HAP-1 (cell line): ENCODE data around the gene DDX51.

Experiments
- DNase-seq, 2 experiments: peaks; one replicate each; pipeline ENCODE4 v3.0.0-alpha.2; 2016 to 2020; ENCODE audit warnings: low spot score in 2 of 2
- H3K27me3 ChIP-seq: fragments of 250-450 bp; sonication (Bioruptor Pico); 2 replicates; pipeline ENCODE4 v1.5.1; 2020; ENCODE audit warnings: low read depth, mild to moderate bottlenecking, moderate library complexity
- H3K36me3 ChIP-seq: fragments of 250-450 bp; sonication (Bioruptor Pico); replicated peaks from 2 replicates; pipeline ENCODE4 v1.5.1; 2020; ENCODE audit warnings: mild to moderate bottlenecking
- H3K4me1 ChIP-seq: fragments of 250-450 bp; sonication (Bioruptor Pico); 2 replicates; pipeline ENCODE4 v1.5.1; 2020; ENCODE audit warnings: mild to moderate bottlenecking
- H3K4me3 ChIP-seq: fragments of 250-450 bp; sonication (Bioruptor Pico); 2 replicates; pipeline ENCODE4 v1.5.1; 2020; ENCODE audit warnings: mild to moderate bottlenecking, moderate library complexity
- H3K9me3 ChIP-seq: fragments of 250-450 bp; sonication (Bioruptor Pico); 2 replicates; pipeline ENCODE4 v1.5.1; 2020; ENCODE audit warnings: mild to moderate bottlenecking, moderate library complexity
- in situ Hi-C: fragments of 300-500 bp; cut with MboI; formaldehyde crosslinking; loops from 3 replicates; pipeline ENCODE4 v1.14.3; 2020; ENCODE audit warnings: low sequenced_read_pairs, inconsistent platforms, mixed read lengths

Gene DDX51

GRCh38 chr12:132124766-132125425 lies 19.2 kb downstream of the DDX51 start:
- in situ Hi-C loops, result no loop called here
- Histone ChIP-seq H3K9me3 (0 out of 2 replicates have a peak, but pooled peaks cover 2% of the 10 kb centered on the region), H3K4me1 (no peaks in the 10 kb centered on the region), H3K27me3 (no peaks in the 10 kb centered on the region), H3K4me3 (no peak overlapping the region), H3K36me3 (peaks cover 27% of the 10 kb centered on the region)
- no peak for DNase-seq

GRCh38 chr12:132123970-132124765 lies 20.0 kb downstream of the DDX51 start:
- Histone ChIP-seq H3K27me3 (no peaks in the 10 kb centered on the region), H3K4me3 (no peak overlapping the region), H3K9me3 (0 out of 2 replicates have a peak, but pooled peaks cover 2% of the 10 kb centered on the region), H3K4me1 (no peaks in the 10 kb centered on the region), H3K36me3 (peaks cover 27% of the 10 kb centered on the region)
- in situ Hi-C loops, result no loop called here
- DNase-seq, result no peak

- H3K9me3 ChIP-seq, result no peaks in the 10 kb centered on the region
- in situ Hi-C loops, result no loop called here
- no peaks in the 10 kb centered on the region for H3K27me3 ChIP-seq
- no peak for DNase-seq
- H3K36me3 ChIP-seq, result peaks cover 16% of the 10 kb centered on the region
- H3K4me1 ChIP-seq, result no peaks in the 10 kb centered on the region
- H3K4me3 ChIP-seq, result no peak overlapping the region
These were observed 22.8 kb downstream of the DDX51 start for GRCh38 chr12:132121283-132121682.

- no peaks in the 10 kb centered on the region for H3K4me1 ChIP-seq
- no peak for DNase-seq
- in situ Hi-C loops, result no loop called here
- no peaks in the 10 kb centered on the region for H3K9me3 ChIP-seq
- H3K27me3 ChIP-seq, result no peaks in the 10 kb centered on the region
- peaks cover 28% of the 10 kb centered on the region for H3K36me3 ChIP-seq
- H3K4me3 ChIP-seq, result no peak overlapping the region
These were observed 25.2 kb downstream of the DDX51 start for GRCh38 chr12:132118876-132119275.

- H3K4me1 ChIP-seq, result no peaks in the 10 kb centered on the region
- no peak overlapping the region for H3K4me3 ChIP-seq
- H3K36me3 ChIP-seq, result peaks cover 32% of the 10 kb centered on the region
- no peaks in the 10 kb centered on the region for H3K27me3 ChIP-seq
- no peaks in the 10 kb centered on the region for H3K9me3 ChIP-seq
- in situ Hi-C loops, result no loop called here
- no peak for DNase-seq
These were observed 26.6 kb downstream of the DDX51 start for GRCh38 chr12:132117558-132117875.

- in situ Hi-C loops, result no loop called here
- Histone ChIP-seq H3K4me3 (no peak overlapping the region), H3K4me1 (no peaks in the 10 kb centered on the region), H3K27me3 (no peaks in the 10 kb centered on the region), H3K9me3 (no peaks in the 10 kb centered on the region), H3K36me3 (peaks cover 32% of the 10 kb centered on the region)
- no peak for DNase-seq
These were observed 27.2 kb downstream of the DDX51 start for GRCh38 chr12:132116709-132117557.

GRCh38 chr12:132115500-132115899 lies 28.6 kb downstream of the DDX51 start:
- no peak for DNase-seq
- Histone ChIP-seq H3K9me3 (no peaks in the 10 kb centered on the region), H3K4me3 (no peak overlapping the region), H3K27me3 (no peaks in the 10 kb centered on the region), H3K4me1 (no peaks in the 10 kb centered on the region), H3K36me3 (peaks cover 37% of the 10 kb centered on the region)
- in situ Hi-C loops, result no loop called here

GRCh38 chr12:132114667-132115066 lies 29.5 kb downstream of the DDX51 start:
- Histone ChIP-seq H3K4me1 (no peaks in the 10 kb centered on the region), H3K9me3 (no peaks in the 10 kb centered on the region), H3K4me3 (no peak overlapping the region), H3K36me3 (peaks cover 40% of the 10 kb centered on the region), H3K27me3 (no peaks in the 10 kb centered on the region)
- in situ Hi-C loops, result no loop called here
- DNase-seq, result no peak

- in situ Hi-C loops, result no loop called here
- Histone ChIP-seq H3K36me3 (peaks cover 44% of the 10 kb centered on the region), H3K27me3 (no peaks in the 10 kb centered on the region), H3K4me3 (no peak overlapping the region), H3K9me3 (no peaks in the 10 kb centered on the region), H3K4me1 (no peaks in the 10 kb centered on the region)
- no peak for DNase-seq
These were observed 32.3 kb downstream of the DDX51 start for GRCh38 chr12:132111654-132112304.

GRCh38 chr12:132110677-132111076 lies 33.4 kb downstream of the DDX51 start:
- no peaks in the 10 kb centered on the region for H3K27me3 ChIP-seq
- H3K36me3 ChIP-seq, result peaks cover 35% of the 10 kb centered on the region
- no peak overlapping the region for H3K4me3 ChIP-seq
- DNase-seq, result no peak
- no peaks in the 10 kb centered on the region for H3K4me1 ChIP-seq
- H3K9me3 ChIP-seq, result no peaks in the 10 kb centered on the region
- in situ Hi-C loops, result no loop called here

- no peak overlapping the region for H3K4me3 ChIP-seq
- in situ Hi-C loops, result no loop called here
- no peaks in the 10 kb centered on the region for H3K9me3 ChIP-seq
- no peaks in the 10 kb centered on the region for H3K4me1 ChIP-seq
- no peaks in the 10 kb centered on the region for H3K27me3 ChIP-seq
- H3K36me3 ChIP-seq, result peaks cover 30% of the 10 kb centered on the region
- DNase-seq, result no peak
These were observed 34.4 kb downstream of the DDX51 start for GRCh38 chr12:132109741-132110140.

- Histone ChIP-seq H3K4me1 (no peaks in the 10 kb centered on the region), H3K4me3 (no peak overlapping the region), H3K27me3 (no peaks in the 10 kb centered on the region), H3K36me3 (peaks cover 18% of the 10 kb centered on the region), H3K9me3 (no peaks in the 10 kb centered on the region)
- no peak for DNase-seq
- in situ Hi-C loops, result no loop called here
These were observed 35.8 kb downstream of the DDX51 start for GRCh38 chr12:132108211-132108832.

GRCh38 chr12:132106921-132107320 lies 37.2 kb downstream of the DDX51 start:
- Histone ChIP-seq H3K27me3 (no peaks in the 10 kb centered on the region), H3K9me3 (no peaks in the 10 kb centered on the region), H3K4me3 (no peak overlapping the region), H3K36me3 (peaks cover 16% of the 10 kb centered on the region), H3K4me1 (no peaks in the 10 kb centered on the region)
- no peak for DNase-seq
- in situ Hi-C loops, result no loop called here
